ENCODE results near the gene MTUS2. TPM values are rescaled to one million over a fixed set of nuclear protein-coding genes. Genes with fewer than 3 reads are reported as not detected.

MTUS2 gene
- total RNA-seq, 1 experiment from 2014 or later = not detected

- Histone ChIP-seq H3K79me2 (ENCODE audit: low read length) (no peaks in the 10 kb centered on the region), H3K36me3 (ENCODE audit: low read depth, low read length) (no peaks in the 10 kb centered on the region), H3K9me3 (ENCODE audit: low read length) (no peaks in the 10 kb centered on the region), H3K9me2 (replicated peaks; ENCODE audit: low read length) (no peaks in the 10 kb centered on the region), H3K27me3 (ENCODE audit: low read length) (peaks cover 87% of the 10 kb centered on the region), H3K9ac (ENCODE audit: low read length) (no peak overlapping the region), H3K4me1 (ENCODE audit: insufficient read depth, low read length) (no peaks in the 10 kb centered on the region), H3K4me3 (ENCODE audit: low read length) (no peak overlapping the region), H4K20me1 (ENCODE audit: low read length) (no peaks in the 10 kb centered on the region), H3K4me2 (ENCODE audit: low read length) (no peak overlapping the region), H3K27ac (ENCODE audit: low read length) (no peak overlapping the region), H3F3A (ENCODE audit: low read length, unreplicated experiment) (no peaks in the 10 kb centered on the region), H2AFZ (ENCODE audit: low read length) (no peak overlapping the region)
- POLR2A ChIA-PET (ENCODE audit: unreplicated experiment) = no interaction called here
- ATAC-seq (no peak), DNase-seq (no peak)
- TF ChIP-seq EZH2phosphoT487 (IDR thresholded peaks at IDR 0.05; ENCODE audit: borderline replicate concordance, low read length) (no peak), CTCF (conservative IDR thresholded peaks at IDR 0.05; ENCODE audit: low read depth, low read length) (no peak), EZH2 (IDR thresholded peaks at IDR 0.05; ENCODE audit: low read length, unreplicated experiment) (no peak)
- CTCF ChIA-PET = no interaction called here
- no TSS peak for BruUV-seq (replicated peaks)
- intact Hi-C loops (cut with micrococcal nuclease) = no loop called here
These were observed 664.7 kb downstream of the MTUS2 start for GRCh38 chr13:29484796-29485195.

GRCh38 chr13:29486551-29486950 lies 666.4 kb downstream of the MTUS2 start:
- ATAC-seq (no peak), DNase-seq (no peak)
- BruUV-seq (replicated peaks) = no TSS peak
- TF ChIP-seq EZH2 (IDR thresholded peaks at IDR 0.05; ENCODE audit: low read length, unreplicated experiment) = no peak
- TF ChIP-seq EZH2phosphoT487 (IDR thresholded peaks at IDR 0.05; ENCODE audit: borderline replicate concordance, low read length) = no peak
- no peak for TF ChIP-seq CTCF (conservative IDR thresholded peaks at IDR 0.05; ENCODE audit: low read depth, low read length)
- no peak overlapping the region for H3K4me2 ChIP-seq (ENCODE audit: low read length)
- no peaks in the 10 kb centered on the region for H3K9me3 ChIP-seq (ENCODE audit: low read length)
- H3K9ac ChIP-seq (ENCODE audit: low read length) = no peak overlapping the region
- no peaks in the 10 kb centered on the region for H3K36me3 ChIP-seq (ENCODE audit: low read depth, low read length)
- no peaks in the 10 kb centered on the region for H3F3A ChIP-seq (ENCODE audit: low read length, unreplicated experiment)
- peaks cover 80% of the 10 kb centered on the region for H3K27me3 ChIP-seq (ENCODE audit: low read length)
- H3K4me1 ChIP-seq (ENCODE audit: insufficient read depth, low read length) = no peaks in the 10 kb centered on the region
- no peak overlapping the region for H3K27ac ChIP-seq (ENCODE audit: low read length)
- no peaks in the 10 kb centered on the region for H4K20me1 ChIP-seq (ENCODE audit: low read length)
- POLR2A ChIA-PET (ENCODE audit: unreplicated experiment) = no interaction called here
- CTCF ChIA-PET = no interaction called here
- H3K9me2 ChIP-seq (replicated peaks; ENCODE audit: low read length) = no peaks in the 10 kb centered on the region
- no peak overlapping the region for H2AFZ ChIP-seq (ENCODE audit: low read length)
- no peak overlapping the region for H3K4me3 ChIP-seq (ENCODE audit: low read length)
- intact Hi-C loops (cut with micrococcal nuclease) = no loop called here
- H3K79me2 ChIP-seq (ENCODE audit: low read length) = no peaks in the 10 kb centered on the region

- Histone ChIP-seq H3K4me3 (ENCODE audit: low read length) (no peak overlapping the region), H3K79me2 (ENCODE audit: low read length) (no peaks in the 10 kb centered on the region), H3F3A (ENCODE audit: low read length, unreplicated experiment) (no peaks in the 10 kb centered on the region), H3K4me1 (ENCODE audit: insufficient read depth, low read length) (no peaks in the 10 kb centered on the region), H3K27me3 (ENCODE audit: low read length) (peaks cover 71% of the 10 kb centered on the region), H3K9me2 (replicated peaks; ENCODE audit: low read length) (no peaks in the 10 kb centered on the region), H4K20me1 (ENCODE audit: low read length) (no peaks in the 10 kb centered on the region), H3K36me3 (ENCODE audit: low read depth, low read length) (no peaks in the 10 kb centered on the region), H3K27ac (ENCODE audit: low read length) (no peak overlapping the region), H2AFZ (ENCODE audit: low read length) (no peak overlapping the region), H3K9ac (ENCODE audit: low read length) (no peak overlapping the region), H3K4me2 (ENCODE audit: low read length) (no peak overlapping the region), H3K9me3 (ENCODE audit: low read length) (no peaks in the 10 kb centered on the region)
- intact Hi-C loops (cut with micrococcal nuclease) = no loop called here
- ATAC-seq (no peak), DNase-seq (no peak)
- BruUV-seq (replicated peaks) = no TSS peak
- TF ChIP-seq CTCF (conservative IDR thresholded peaks at IDR 0.05; ENCODE audit: low read depth, low read length) = no peak
- TF ChIP-seq EZH2phosphoT487 (IDR thresholded peaks at IDR 0.05; ENCODE audit: borderline replicate concordance, low read length) = no peak
- TF ChIP-seq EZH2 (IDR thresholded peaks at IDR 0.05; ENCODE audit: low read length, unreplicated experiment) = no peak
- ChIA-PET CTCF (no interaction called here), POLR2A (ENCODE audit: unreplicated experiment) (no interaction called here)
These were observed 667.6 kb downstream of the MTUS2 start for GRCh38 chr13:29487466-29488454.
